BJ (cell line): ENCODE measurements around the gene CA10. TPM values are rescaled to one million over a fixed set of nuclear protein-coding genes. Genes with fewer than 3 reads are reported as not detected.

Experiments used
- CTCF ChIA-PET: fragments of 350-600 bp; formaldehyde crosslinking; extraction: SDS; loops from one replicate; lab custom pipeline; 2021; ENCODE audit warnings: antibody characterized with exemption, inconsistent platforms; lab: Yijun Ruan, JAX
- POLR2A ChIA-PET: fragments of 300-600 bp; sonication (Branson Sonifier 250); formaldehyde crosslinking; extraction: SDS; loops from one replicate; lab custom pipeline; 2021; ENCODE audit warnings: antibody characterized with exemption; lab: Charles Lee
- DNase-seq: peaks from one replicate; pipeline ENCODE4 v3.0.0-alpha.2; 2011; ENCODE audit warnings: low read depth
- H3K27me3 ChIP-seq: 2 replicates; pipeline ENCODE4 v1.6.0; 2011; ENCODE audit warnings: low read length; ENCODE audit not compliant: control insufficient read depth, insufficient read depth
- H3K36me3 ChIP-seq: 2 replicates; pipeline ENCODE4 v1.5.1; 2011; ENCODE audit warnings: low read length; ENCODE audit not compliant: control insufficient read depth, insufficient read depth
- H3K4me3 ChIP-seq: 2 replicates; pipeline ENCODE4 v1.5.1; 2011; ENCODE audit warnings: low read depth, mild to moderate bottlenecking, control low read depth, low read length
- polyA plus RNA-seq: library from polyadenylated mRNA; depleted of rRNA; stranded (reverse); fragments of >200 nt; gene quantifications from 2 replicates; pipeline ENCODE4 v1.2.3, GENCODE V29; 2011
- TF ChIP-seq, protein P1 (sequence below): IDR thresholded peaks from 2 replicates; pipeline ENCODE4 v1.5.1; 2011; ENCODE audit warnings: low read depth, mild to moderate bottlenecking, control low read depth, inconsistent platforms, low read length, moderate library complexity; ENCODE audit not compliant: insufficient read depth

Gene CA10
- polyA plus RNA-seq, 1 experiment, result not detected

DNA sequence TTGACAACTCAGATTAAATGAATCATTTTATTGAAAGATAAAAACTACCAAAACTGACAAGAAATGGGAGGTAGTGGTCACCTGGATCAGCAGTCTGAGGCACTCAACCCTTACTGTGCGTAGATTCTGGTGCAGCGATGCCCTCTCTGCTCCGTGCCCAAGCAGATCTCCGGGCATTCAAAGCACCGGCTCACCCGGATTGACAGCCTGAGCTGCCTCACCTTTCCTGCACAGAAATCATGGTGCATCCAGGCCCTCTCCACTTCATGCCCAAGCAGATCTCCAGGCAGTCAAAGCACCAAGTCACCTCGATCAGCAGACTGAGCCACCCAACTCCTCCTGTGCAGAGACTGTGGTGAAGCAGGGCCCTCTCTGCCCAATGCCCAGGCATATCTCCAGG lies 196.8 kb downstream of the CA10 start:
- H3K36me3 ChIP-seq, result no peaks in the 10 kb centered on the region
- TF ChIP-seq, protein P1, sequence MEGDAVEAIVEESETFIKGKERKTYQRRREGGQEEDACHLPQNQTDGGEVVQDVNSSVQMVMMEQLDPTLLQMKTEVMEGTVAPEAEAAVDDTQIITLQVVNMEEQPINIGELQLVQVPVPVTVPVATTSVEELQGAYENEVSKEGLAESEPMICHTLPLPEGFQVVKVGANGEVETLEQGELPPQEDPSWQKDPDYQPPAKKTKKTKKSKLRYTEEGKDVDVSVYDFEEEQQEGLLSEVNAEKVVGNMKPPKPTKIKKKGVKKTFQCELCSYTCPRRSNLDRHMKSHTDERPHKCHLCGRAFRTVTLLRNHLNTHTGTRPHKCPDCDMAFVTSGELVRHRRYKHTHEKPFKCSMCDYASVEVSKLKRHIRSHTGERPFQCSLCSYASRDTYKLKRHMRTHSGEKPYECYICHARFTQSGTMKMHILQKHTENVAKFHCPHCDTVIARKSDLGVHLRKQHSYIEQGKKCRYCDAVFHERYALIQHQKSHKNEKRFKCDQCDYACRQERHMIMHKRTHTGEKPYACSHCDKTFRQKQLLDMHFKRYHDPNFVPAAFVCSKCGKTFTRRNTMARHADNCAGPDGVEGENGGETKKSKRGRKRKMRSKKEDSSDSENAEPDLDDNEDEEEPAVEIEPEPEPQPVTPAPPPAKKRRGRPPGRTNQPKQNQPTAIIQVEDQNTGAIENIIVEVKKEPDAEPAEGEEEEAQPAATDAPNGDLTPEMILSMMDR, result no peak
- no peaks in the 10 kb centered on the region for H3K27me3 ChIP-seq
- ChIA-PET POLR2A (no interaction called here), CTCF (no interaction called here)
- DNase-seq, result no peak
- no peak overlapping the region for H3K4me3 ChIP-seq

DNA sequence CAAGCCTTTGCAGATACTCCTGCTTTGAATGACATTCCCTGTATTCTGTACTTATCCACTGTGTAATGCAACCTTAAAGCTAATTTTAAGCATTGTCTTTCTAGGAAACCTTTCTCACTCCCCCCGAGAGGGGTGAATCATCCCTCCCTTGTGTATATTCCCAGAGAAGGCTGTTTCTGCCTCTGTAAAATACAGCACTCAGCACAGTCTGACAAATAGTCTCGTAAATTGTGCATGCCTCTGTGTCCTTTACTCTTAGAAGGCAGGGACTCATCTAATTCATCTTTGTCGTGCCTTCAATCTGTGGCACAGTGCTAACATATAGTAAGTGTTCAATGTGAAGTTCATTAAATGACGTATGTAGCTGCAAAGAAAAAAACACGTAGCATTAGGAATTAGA lies 200.7 kb downstream of the CA10 start:
- ChIA-PET POLR2A (no interaction called here), CTCF (no interaction called here)
- TF ChIP-seq, protein P1, result no peak
- no peak overlapping the region for H3K4me3 ChIP-seq
- DNase-seq, result no peak
- H3K27me3 ChIP-seq, result no peaks in the 10 kb centered on the region
- H3K36me3 ChIP-seq, result no peaks in the 10 kb centered on the region

DNA sequence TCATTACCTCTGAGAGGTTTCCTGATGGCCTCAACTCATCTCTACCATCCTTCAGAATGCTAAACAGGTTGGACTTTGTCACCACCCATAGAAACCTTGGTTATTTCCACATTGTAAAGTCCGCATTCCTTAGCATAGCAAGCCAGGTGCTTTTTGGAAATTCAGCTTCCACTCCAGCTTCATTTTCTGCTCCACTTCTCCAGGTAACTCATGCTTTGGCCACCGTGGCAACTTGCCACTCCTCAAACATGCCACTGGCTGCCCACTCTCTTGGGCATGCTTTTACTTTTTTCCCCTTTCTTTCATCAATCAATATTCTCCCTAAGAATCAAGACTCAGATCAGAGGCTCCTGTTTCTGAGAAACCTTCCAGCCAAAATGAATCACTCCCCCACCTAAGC lies 203.3 kb downstream of the CA10 start:
- CTCF ChIA-PET, result no interaction called here
- POLR2A ChIA-PET, result no interaction called here
- H3K36me3 ChIP-seq, result no peaks in the 10 kb centered on the region
- DNase-seq, result no peak
- no peaks in the 10 kb centered on the region for H3K27me3 ChIP-seq
- TF ChIP-seq, protein P1, result no peak
- H3K4me3 ChIP-seq, result no peak overlapping the region

DNA sequence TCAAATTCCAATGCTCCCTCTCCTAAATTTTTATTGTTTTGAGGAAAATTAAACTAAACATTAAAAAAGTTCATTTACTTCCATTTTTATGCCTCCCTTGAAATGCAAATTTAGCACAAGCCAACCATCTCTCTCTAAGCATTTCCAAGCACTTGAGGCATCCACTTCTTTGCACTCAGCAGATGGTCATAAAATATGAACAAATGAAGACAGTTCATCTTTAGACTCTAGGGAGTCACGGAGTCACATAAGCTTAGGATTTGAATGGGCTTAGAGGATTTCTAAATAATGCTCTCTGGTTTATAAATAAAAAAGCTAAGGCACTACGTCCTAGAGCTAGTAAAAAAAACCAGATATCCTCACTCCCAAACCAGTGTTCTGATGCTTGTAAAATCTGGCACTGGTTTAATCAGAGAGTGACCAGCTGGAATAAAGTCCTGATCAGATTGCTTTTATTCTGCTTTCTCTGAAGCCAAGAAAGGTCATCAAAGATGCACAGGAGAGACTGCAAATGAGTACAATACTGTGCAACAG lies 204.2 kb downstream of the CA10 start:
- Histone ChIP-seq H3K4me3 (no peak overlapping the region), H3K36me3 (no peaks in the 10 kb centered on the region), H3K27me3 (no peaks in the 10 kb centered on the region)
- DNase-seq, result no peak
- ChIA-PET CTCF (no interaction called here), POLR2A (no interaction called here)
- TF ChIP-seq, protein P1, result no peak

DNA sequence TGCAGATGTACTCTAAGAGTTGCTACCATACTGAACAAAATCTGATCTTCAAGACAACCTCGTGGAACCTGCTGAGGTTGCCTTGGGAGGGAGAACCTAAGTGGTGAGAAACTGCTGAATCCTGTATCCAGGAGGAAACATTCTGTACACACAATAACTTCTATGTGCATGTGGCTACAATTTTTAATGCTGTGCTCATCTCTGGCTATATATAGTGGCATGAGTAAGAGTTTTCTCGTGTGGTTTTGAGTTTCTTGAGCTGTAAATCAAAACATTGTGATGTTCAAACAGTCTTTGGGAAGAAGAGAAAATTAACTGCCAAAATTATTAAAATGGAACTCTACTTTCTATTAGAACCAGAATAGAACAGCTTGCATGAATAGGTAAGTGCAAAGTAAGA lies 206.8 kb downstream of the CA10 start:
- Histone ChIP-seq H3K4me3 (no peak overlapping the region), H3K36me3 (no peaks in the 10 kb centered on the region), H3K27me3 (no peaks in the 10 kb centered on the region)
- no peak for DNase-seq
- CTCF ChIA-PET, result no interaction called here
- TF ChIP-seq, protein P1, result no peak
- POLR2A ChIA-PET, result no interaction called here
